Body of pancreas (tissue), 4 donors: ENCODE results near the gene PIKFYVE. TPM values are rescaled to one million over a fixed set of nuclear protein-coding genes. Genes with fewer than 3 reads are reported as not detected.

Experiments
- ATAC-seq: fragments of 150-250 bp; one replicate; pipeline ENCODE4 v1.9.1; 2016
- DNase-seq, 4 donors: peaks; one replicate each; pipeline ENCODE4 v3.0.0-alpha.2; 2019
- H3K27ac ChIP-seq, 4 donors: fragments of 200-600 bp; sonication (generic); 1 replicate in 3 of 4; 2 replicates in 1 of 4; pipeline versions ENCODE4 v1.5.1 to v1.6.1; 2016 to 2019; ENCODE audit warnings: mild to moderate bottlenecking in 1 of 4, mixed read lengths in 1 of 4, moderate library complexity in 1 of 4
- H3K27me3 ChIP-seq, 2 donors: fragments of 200-600 bp; sonication (generic); one replicate each; pipeline ENCODE4 v1.6.0; 2016; ENCODE audit warnings: mild to moderate bottlenecking in 1 of 2
- H3K36me3 ChIP-seq, 2 donors: fragments of 200-600 bp; sonication (generic); replicated peaks in 1 of 2; 2 replicates each; pipeline ENCODE4 v1.5.1; 2016; ENCODE audit warnings: low read depth in 2 of 2; ENCODE audit not compliant: insufficient read depth in 1 of 2
- H3K4me1 ChIP-seq: fragments of 200-600 bp; sonication (generic); one replicate; pipeline ENCODE4 v1.6.0; 2016
- H3K4me3 ChIP-seq, 2 donors: fragments of 200-600 bp; sonication (generic); 1 replicate in 1 of 2; 2 replicates in 1 of 2; pipeline ENCODE4 v1.5.1; 2016 to 2019
- H3K9me3 ChIP-seq, 3 donors: fragments of 200-600 bp; sonication (generic); 1 replicate in 2 of 3; 2 replicates in 1 of 3; pipeline ENCODE4 v1.5.1; 2016
- POLR2A ChIP-seq, 3 donors: fragments of 450-650 bp; IDR thresholded peaks; one replicate each; pipeline ENCODE4 v1.6.1; 2016; ENCODE audit warnings: antibody characterized with exemption in 3 of 3, mild to moderate bottlenecking in 2 of 3
- WGBS, 2 donors: methylation state at CpG; one replicate each; pipeline ENCODE4 v1.1.5; 2017; 5-methylcytosine and 5-hydroxymethylcytosine counted together
- intact Hi-C: fragments of 100-400 bp; cut with DNase I; formaldehyde crosslinking; loops from one replicate; pipeline ENCODE4 v1.15.1; 2023
- total RNA-seq, 2 donors: library from RNA; depleted of rRNA; stranded (reverse); fragments of >200 nt; gene quantifications; one replicate each; pipeline ENCODE4 v1.1.0, GENCODE V29; 2016
- TF ChIP-seq, protein P1 (sequence below), 7 experiments: fragments of 450-650 bp in 4 of 7; fragments of 200-600 bp in 3 of 7; sonication (generic) in 3 of 7; IDR thresholded peaks; one replicate each; pipeline ENCODE4 v1.5.1; 2016 to 2019; ENCODE audit warnings: antibody characterized with exemption in 7 of 7

PIKFYVE gene
- total RNA-seq, 2 donors from 2014 or later: 23.9 to 27.7 TPM

DNA sequence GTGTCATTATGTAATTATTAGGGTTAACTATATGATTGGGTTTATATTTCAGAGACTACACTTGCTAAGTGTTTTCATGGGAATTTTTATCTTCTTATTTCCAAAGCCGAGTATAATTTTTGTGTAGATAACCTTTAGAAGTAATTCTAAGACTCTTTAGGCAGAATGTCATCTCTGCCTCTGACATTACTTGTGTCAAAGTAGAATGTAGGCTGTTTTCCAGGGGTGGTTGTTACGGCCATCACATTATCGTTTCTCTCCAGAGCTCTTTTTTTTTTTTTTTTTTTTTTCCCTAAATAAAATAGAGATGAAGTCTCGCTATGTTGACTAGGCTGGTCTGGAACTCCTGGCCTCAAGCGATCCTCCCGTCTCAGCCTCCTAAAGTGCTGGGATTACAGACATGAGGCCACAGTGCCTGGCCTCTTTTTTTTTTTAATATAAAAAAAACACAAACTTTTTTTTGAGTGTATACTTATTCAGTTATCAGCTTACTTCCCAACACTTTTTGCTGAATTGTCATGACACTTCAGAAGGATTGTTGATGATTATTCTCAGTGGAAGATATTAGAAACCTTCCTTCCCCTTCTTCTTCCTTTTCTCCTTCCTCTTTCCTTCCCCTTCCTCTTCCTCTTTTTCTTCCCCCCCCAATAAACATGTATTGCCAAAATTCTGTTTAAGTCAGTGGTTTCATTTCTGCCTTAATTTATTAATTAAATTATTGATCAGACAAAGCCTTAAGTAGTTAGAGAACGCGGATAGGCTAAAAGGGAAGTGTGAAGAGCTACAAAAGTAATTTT, 2.3 kb downstream of the PIKFYVE start:
- H3K27ac ChIP-seq: no peak overlapping the region
- intact Hi-C loops: no loop called here
- ATAC-seq (no peak), DNase-seq (no peak)
- no peaks in the 10 kb centered on the region for H3K9me3 ChIP-seq
- WGBS, 2 donors: 69 to 77% methylated on average over 8 of the region's 8 CpGs
- peaks cover 0 to 11% of the 10 kb centered on the region in 2 donors for H3K36me3 ChIP-seq
- H3K4me1 ChIP-seq: peaks cover 25% of the 10 kb centered on the region
- TF ChIP-seq, protein P1, sequence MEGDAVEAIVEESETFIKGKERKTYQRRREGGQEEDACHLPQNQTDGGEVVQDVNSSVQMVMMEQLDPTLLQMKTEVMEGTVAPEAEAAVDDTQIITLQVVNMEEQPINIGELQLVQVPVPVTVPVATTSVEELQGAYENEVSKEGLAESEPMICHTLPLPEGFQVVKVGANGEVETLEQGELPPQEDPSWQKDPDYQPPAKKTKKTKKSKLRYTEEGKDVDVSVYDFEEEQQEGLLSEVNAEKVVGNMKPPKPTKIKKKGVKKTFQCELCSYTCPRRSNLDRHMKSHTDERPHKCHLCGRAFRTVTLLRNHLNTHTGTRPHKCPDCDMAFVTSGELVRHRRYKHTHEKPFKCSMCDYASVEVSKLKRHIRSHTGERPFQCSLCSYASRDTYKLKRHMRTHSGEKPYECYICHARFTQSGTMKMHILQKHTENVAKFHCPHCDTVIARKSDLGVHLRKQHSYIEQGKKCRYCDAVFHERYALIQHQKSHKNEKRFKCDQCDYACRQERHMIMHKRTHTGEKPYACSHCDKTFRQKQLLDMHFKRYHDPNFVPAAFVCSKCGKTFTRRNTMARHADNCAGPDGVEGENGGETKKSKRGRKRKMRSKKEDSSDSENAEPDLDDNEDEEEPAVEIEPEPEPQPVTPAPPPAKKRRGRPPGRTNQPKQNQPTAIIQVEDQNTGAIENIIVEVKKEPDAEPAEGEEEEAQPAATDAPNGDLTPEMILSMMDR (IDR thresholded peaks at IDR 0.05): no peak
- TF ChIP-seq POLR2A (IDR thresholded peaks at IDR 0.05): no peak
- no peaks in the 10 kb centered on the region for H3K27me3 ChIP-seq
- no peak overlapping the region for H3K4me3 ChIP-seq

DNA sequence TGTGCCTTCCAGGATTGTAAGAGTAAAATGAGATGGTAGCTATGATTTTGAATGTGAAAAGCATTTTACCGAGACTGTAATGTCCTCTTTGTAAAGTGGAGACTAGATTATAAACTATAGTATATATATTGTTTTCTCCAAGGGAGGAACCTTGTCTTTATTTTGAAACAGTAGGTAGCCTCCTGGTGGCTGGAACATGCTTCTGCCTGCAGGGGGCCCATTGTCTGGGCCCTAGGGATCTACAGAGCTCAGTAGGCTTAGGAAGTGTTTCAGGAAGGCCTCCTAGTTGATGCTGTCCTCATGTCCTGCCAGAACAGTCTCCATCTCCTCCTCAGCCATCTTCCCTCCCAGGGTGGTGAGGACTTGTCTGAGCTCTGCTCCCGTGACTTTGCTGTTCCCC, 3.0 kb downstream of the PIKFYVE start:
- H3K4me1 ChIP-seq: peaks cover 25% of the 10 kb centered on the region
- TF ChIP-seq, protein P1 (IDR thresholded peaks at IDR 0.05): no peak
- no peak for TF ChIP-seq POLR2A (IDR thresholded peaks at IDR 0.05)
- 91 to 93% methylated on average over 2 of the region's 2 CpGs for WGBS, 2 donors

GRCh38 chr2:208274748-208275147, 8.7 kb downstream of the PIKFYVE start:
- H3K27me3 ChIP-seq: no peaks in the 10 kb centered on the region
- DNase-seq (no peak), ATAC-seq (no peak)
- H3K27ac ChIP-seq: no peak overlapping the region
- H3K9me3 ChIP-seq: no peaks in the 10 kb centered on the region
- intact Hi-C loops: no loop called here
- peaks cover 0 to 23% of the 10 kb centered on the region in 2 donors for H3K36me3 ChIP-seq
- no peaks in the 10 kb centered on the region for H3K4me1 ChIP-seq
- no peak for TF ChIP-seq POLR2A (IDR thresholded peaks at IDR 0.05)
- H3K4me3 ChIP-seq: no peak overlapping the region

More for the DNA sequence above, 3.0 kb downstream of the PIKFYVE start:
- Histone ChIP-seq H3K27ac (no peak overlapping the region), H3K27me3 (no peaks in the 10 kb centered on the region), H3K4me3 (no peak overlapping the region), H3K9me3 (no peaks in the 10 kb centered on the region), H3K36me3 (peaks cover 0 to 16% of the 10 kb centered on the region in 2 donors)
- DNase-seq (no peak), ATAC-seq (no peak)
- intact Hi-C loops: no loop called here

- H3K36me3 ChIP-seq: peaks cover 0 to 16% of the 10 kb centered on the region in 2 donors
- ATAC-seq (no peak), DNase-seq (no peak)
- no peak overlapping the region for H3K4me3 ChIP-seq
- H3K27ac ChIP-seq: no peak overlapping the region
- TF ChIP-seq, protein P1 (IDR thresholded peaks at IDR 0.05): no peak
- no peak for TF ChIP-seq POLR2A (IDR thresholded peaks at IDR 0.05)
- no peaks in the 10 kb centered on the region for H3K9me3 ChIP-seq
- WGBS, 2 donors: 94 to 95% methylated on average over 2 of the region's 2 CpGs
- H3K4me1 ChIP-seq: peaks cover 14% of the 10 kb centered on the region
- intact Hi-C loops: no loop called here
- H3K27me3 ChIP-seq: no peaks in the 10 kb centered on the region
Measured at GRCh38 chr2:208278549-208278948, 12.5 kb downstream of the PIKFYVE start.

DNA sequence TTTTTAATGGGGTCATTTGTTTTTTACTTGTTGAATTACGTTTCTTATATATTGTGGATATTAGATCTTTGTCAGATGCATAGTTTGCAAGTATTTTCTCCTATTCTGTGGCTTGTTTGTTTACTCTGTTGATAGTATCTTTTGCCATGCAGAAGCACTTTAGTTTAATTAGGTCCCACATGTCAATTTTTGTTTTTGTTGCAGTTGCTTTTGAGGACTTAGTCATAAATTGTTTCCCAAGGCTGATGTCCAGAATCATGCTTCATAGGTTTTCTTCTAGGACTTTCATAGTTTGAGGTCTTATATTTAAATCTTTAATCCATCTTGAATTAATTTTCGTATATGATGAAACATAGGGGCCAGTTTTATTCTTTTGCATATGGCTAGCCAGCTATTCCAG, 13.2 kb downstream of the PIKFYVE start:
- Histone ChIP-seq H3K27ac (no peak overlapping the region), H3K4me1 (peaks cover 14% of the 10 kb centered on the region), H3K36me3 (peaks cover 0 to 12% of the 10 kb centered on the region in 2 donors), H3K4me3 (no peak overlapping the region), H3K9me3 (no peaks in the 10 kb centered on the region), H3K27me3 (no peaks in the 10 kb centered on the region)
- TF ChIP-seq, protein P1 (IDR thresholded peaks at IDR 0.05): no peak
- TF ChIP-seq POLR2A (IDR thresholded peaks at IDR 0.05): no peak
- ATAC-seq (no peak), DNase-seq (no peak)
- intact Hi-C loops: no loop called here
- WGBS, 2 donors: 92 to 98% methylated on average over 2 of the region's 2 CpGs
